Anterior cingulate cortex (tissue), 58 donors: Measurements from ENCODE around the gene ST6GALNAC5.

Experiments
- DNase-seq, 58 donors: peaks; one replicate each; lab custom pipeline; 2025; lab: John Stamatoyannopoulos, UW

ST6GALNAC5 gene

DNA sequence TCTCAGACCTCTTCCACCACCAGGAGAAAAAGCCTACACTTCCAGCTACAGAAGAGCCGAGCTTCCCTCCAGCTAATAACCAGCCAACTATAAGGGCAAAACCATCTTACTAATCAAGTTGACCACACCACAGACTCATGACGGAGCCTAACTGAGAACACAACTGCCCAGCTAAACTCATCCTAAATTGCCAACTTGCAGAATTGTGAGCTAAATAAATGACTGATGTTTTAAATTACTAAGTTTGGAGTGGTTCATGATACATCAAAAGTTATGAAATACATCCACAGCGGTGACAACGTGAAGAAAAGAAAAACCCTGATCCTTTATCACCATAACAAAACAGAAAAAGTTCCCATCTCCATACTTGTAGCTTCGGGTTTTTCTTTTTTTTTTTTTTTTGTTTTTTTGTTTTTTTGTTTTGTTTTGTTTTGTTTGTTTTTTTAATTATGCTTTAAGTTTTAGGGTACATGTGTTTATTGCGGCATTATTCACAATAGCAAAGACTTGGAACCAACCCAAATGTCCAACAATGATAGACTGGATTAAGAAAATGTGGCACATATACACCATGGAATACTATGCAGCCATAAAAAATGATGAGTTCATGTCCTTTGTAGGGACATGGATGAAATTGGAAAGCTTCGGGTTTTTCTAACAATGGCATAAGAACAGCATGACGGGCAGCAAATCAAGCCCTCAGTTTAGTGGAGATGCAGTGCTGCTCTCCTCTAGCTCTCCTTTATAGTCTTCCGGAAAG lies 229.4 kb downstream of the ST6GALNAC5 start:
- no peak for DNase-seq

DNA sequence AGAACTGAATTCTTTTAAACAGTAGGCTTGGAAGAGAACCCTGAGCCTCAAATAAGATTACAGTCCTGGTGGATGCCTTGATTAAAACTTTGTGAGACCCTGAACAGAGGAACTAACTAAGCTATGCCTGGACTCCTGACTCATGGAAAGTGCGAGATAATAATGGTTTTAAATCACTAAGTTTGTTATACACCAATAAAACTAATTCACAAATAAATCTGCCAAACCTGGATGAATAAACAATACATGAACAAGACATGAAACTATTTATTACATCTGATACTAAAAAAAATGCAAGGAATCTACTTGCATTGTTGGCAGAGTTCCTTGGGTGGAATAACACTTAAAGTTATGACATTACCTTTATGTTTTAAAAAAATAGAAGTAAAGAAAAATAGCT lies 233.6 kb downstream of the ST6GALNAC5 start:
- no peak for DNase-seq

DNA sequence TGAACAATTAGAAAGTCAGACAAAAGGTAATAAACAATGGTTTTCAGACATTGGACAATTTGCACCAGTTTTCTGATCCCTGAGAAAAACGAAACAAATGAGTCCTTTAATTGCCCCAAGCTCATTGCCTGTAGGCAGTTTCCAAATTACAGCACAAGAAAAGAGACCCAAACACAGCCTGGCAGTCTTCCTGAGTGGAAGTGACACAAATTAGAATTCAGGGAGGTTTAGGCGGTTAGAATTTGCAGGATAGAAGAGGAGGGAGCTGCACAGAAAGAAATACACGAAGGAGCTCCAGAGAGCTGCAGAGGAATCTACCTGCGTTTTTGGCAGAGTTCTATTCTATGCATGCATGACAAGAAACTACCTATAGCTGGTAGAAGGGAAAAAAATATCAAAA lies 236.2 kb downstream of the ST6GALNAC5 start:
- DNase-seq, result peak in 5 of 58 donors; percentile 7 to 27 (median 12)

DNA sequence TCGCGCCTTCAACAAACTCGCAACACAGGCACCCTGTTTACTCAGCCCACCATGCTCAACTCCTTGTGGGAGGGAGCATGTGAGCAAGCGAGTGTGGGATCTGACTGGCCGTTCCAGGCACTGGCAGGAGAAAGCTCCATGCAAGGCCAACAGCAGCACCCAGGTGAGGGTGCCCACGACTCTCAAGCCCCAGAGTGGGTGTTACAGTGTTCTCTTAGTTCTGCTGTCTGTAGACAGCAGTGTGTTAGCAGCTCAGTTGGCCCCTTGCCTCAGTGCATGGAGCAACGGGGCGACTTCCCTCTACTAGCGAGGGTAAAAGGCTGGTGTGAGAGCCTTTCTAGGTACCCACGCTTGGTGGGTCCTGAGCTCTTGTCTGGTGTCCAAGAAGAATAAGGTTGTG lies 237.4 kb downstream of the ST6GALNAC5 start:
- DNase-seq, result no peak
